ENCODE results near the gene ISG20.

The ISG20 gene

GRCh38 chr15:88655800-88656488 lies 17.1 kb downstream of the ISG20 start:
- TF ChIP-seq ZNF610 (tag by site-specific recombination; IDR thresholded peaks at IDR 0.05; ENCODE audit: borderline replicate concordance) (no peak), ZNF658 (tag by site-specific recombination; IDR thresholded peaks at IDR 0.05) (no peak), ZNF621 (tag by site-specific recombination; IDR thresholded peaks at IDR 0.05) (no peak), ZSCAN30 (tag by site-specific recombination; IDR thresholded peaks at IDR 0.05) (no peak), ZBTB20 (tag by site-specific recombination; IDR thresholded peaks at IDR 0.05) (no peak), BCL6B (tag by site-specific recombination; IDR thresholded peaks at IDR 0.05) (no peak), ZNF394 (tag by site-specific recombination; IDR thresholded peaks at IDR 0.05; ENCODE audit: borderline replicate concordance) (no peak), PRDM4 (tag by site-specific recombination; IDR thresholded peaks at IDR 0.05) (no peak), ZNF23 (tag by site-specific recombination; IDR thresholded peaks at IDR 0.05; ENCODE audit: borderline replicate concordance) (no peak), ZNF350 (tag by site-specific recombination; IDR thresholded peaks at IDR 0.05) (no peak), FEZF1 (tag by site-specific recombination; IDR thresholded peaks at IDR 0.05) (no peak), GLI4 (tag by site-specific recombination; IDR thresholded peaks at IDR 0.05) (no peak), ZSCAN23 (tag by site-specific recombination; IDR thresholded peaks at IDR 0.05) (no peak)
- Histone ChIP-seq H3K9me3 (ENCODE audit: control insufficient read depth, insufficient read depth, low read depth, low read length) (no peaks in the 10 kb centered on the region), H3K4me1 (ENCODE audit: control insufficient read depth, insufficient read depth, low read length) (no peaks in the 10 kb centered on the region), H3K27ac (ENCODE audit: extremely low read depth, low read depth, low read length) (no peak overlapping the region), H3K36me3 (ENCODE audit: control insufficient read depth in 2 of 2, insufficient read depth in 1 of 2, low read length in 2 of 2) (no peaks in the 10 kb centered on the region), H3K4me3 (ENCODE audit: low read depth, low read length) (no peak overlapping the region)
- ChIA-PET POLR2A (interaction anchor here (1.1 kb wide), 1 partner anchor 178 kb away, joined by 3 read pairs; no protein-coding TSS in a partner anchor), CTCF (interaction anchor here (0.6 to 7.8 kb wide), 15 partner anchors 9 to 522 kb away, joined by 3 to 81 read pairs (median 3); partner anchors contain the start of gene ISG20)

GRCh38 chr15:88656760-88657221 lies 18.0 kb downstream of the ISG20 start:
- H3K4me3 ChIP-seq (ENCODE audit: low read depth, low read length): no peak overlapping the region
- H3K4me1 ChIP-seq (ENCODE audit: control insufficient read depth, insufficient read depth, low read length): no peaks in the 10 kb centered on the region
- TF ChIP-seq ZNF248 (tag by site-specific recombination; IDR thresholded peaks at IDR 0.05) (no peak), GLI4 (tag by site-specific recombination; IDR thresholded peaks at IDR 0.05) (no peak), BCL6B (tag by site-specific recombination; IDR thresholded peaks at IDR 0.05) (no peak), KLF1 (tag by site-specific recombination; IDR thresholded peaks at IDR 0.05) (no peak), ZNF747 (tag by site-specific recombination; IDR thresholded peaks at IDR 0.05) (no peak), KLF17 (tag by site-specific recombination; IDR thresholded peaks at IDR 0.05) (no peak), ZNF558 (tag by site-specific recombination; IDR thresholded peaks at IDR 0.05) (no peak), ZNF433 (tag by site-specific recombination; IDR thresholded peaks at IDR 0.05; ENCODE audit: low read depth) (no peak), ZNF837 (tag by site-specific recombination; IDR thresholded peaks at IDR 0.05) (no peak), ZNF639 (tag by site-specific recombination; IDR thresholded peaks at IDR 0.05) (no peak), ZNF501 (tag by site-specific recombination; IDR thresholded peaks at IDR 0.05) (no peak), ZNF600 (tag by site-specific recombination; IDR thresholded peaks at IDR 0.05) (no peak)
- H3K9me3 ChIP-seq (ENCODE audit: control insufficient read depth, insufficient read depth, low read depth, low read length): no peaks in the 10 kb centered on the region
- no peak overlapping the region for H3K27ac ChIP-seq (ENCODE audit: extremely low read depth, low read depth, low read length)
- H3K36me3 ChIP-seq (ENCODE audit: control insufficient read depth in 2 of 2, insufficient read depth in 1 of 2, low read length in 2 of 2): no peaks in the 10 kb centered on the region
- ChIA-PET CTCF (interaction anchor here (0.6 to 7.8 kb wide), 24 partner anchors 8 to 605 kb away, joined by 3 to 81 read pairs (median 4); partner anchors contain the start of gene ISG20), POLR2A (interaction anchor here (0.8 to 1.1 kb wide), 2 partner anchors 18 to 178 kb away, joined by 3 read pairs; partner anchors contain the start of gene ISG20)
